Retina (tissue), 1 donor: ENCODE results near the gene H6PD.
"Not testable (repeated sequence)": the region's sequence is repeated elsewhere in the genome, so short reads cannot be mapped to it uniquely, and the experiment has no call there.

ENCODE experiments used
- DNase-seq: peaks from one replicate; pipeline ENCODE4 v3.0.0-alpha.2; 2016

Gene H6PD

GRCh38 chr1:9280015-9280860 is 45.7 kb downstream of the H6PD start:
- DNase-seq: peak; percentile 47

GRCh38 chr1:9281071-9281827 is 46.7 kb downstream of the H6PD start:
- no peak for DNase-seq

GRCh38 chr1:9281908-9282695 is 47.5 kb downstream of the H6PD start:
- DNase-seq: peak; percentile 57

- no peak for DNase-seq
Observed at GRCh38 chr1:9282696-9282955, 48.1 kb downstream of the H6PD start.

GRCh38 chr1:9284061-9284460 is 49.5 kb downstream of the H6PD start:
- no peak for DNase-seq

- DNase-seq: no peak
Observed at GRCh38 chr1:9286556-9286955, 52.0 kb downstream of the H6PD start.

- no peak for DNase-seq
Observed at GRCh38 chr1:9289090-9289534, 54.5 kb downstream of the H6PD start.

- DNase-seq: peak; percentile 51
Observed at GRCh38 chr1:9289711-9290485, 55.3 kb downstream of the H6PD start.

- DNase-seq: no peak
Observed at GRCh38 chr1:9291914-9292360, 57.4 kb downstream of the H6PD start.

GRCh38 chr1:9292361-9293240 is 58.0 kb downstream of the H6PD start, which contains the start of gene SPSB1:
Gene SPSB1, plus strand, starts transcription at chr1:9292894. Its CDS starts 62,998 bp downstream, at chr1:9355892.
- peak; percentile 81 for DNase-seq

- no peak for DNase-seq
Observed at GRCh38 chr1:9293241-9293532, 58.6 kb downstream of the H6PD start.

- peak; percentile 74 for DNase-seq
Observed at GRCh38 chr1:9293533-9294404, 59.2 kb downstream of the H6PD start.

- DNase-seq: no peak
Observed at GRCh38 chr1:9294405-9294773, 59.8 kb downstream of the H6PD start.

GRCh38 chr1:9294910-9295636 is 60.5 kb downstream of the H6PD start:
- no peak for DNase-seq

- DNase-seq: no peak
Observed at GRCh38 chr1:9295884-9296283, 61.3 kb downstream of the H6PD start.

GRCh38 chr1:9296850-9297249 is 62.3 kb downstream of the H6PD start:
- DNase-seq: no peak

- no peak for DNase-seq
Observed at GRCh38 chr1:9297831-9298230, 63.3 kb downstream of the H6PD start.

GRCh38 chr1:9298282-9298681 is 63.7 kb downstream of the H6PD start:
- no peak for DNase-seq

GRCh38 chr1:9299571-9300541 is 65.3 kb downstream of the H6PD start:
- DNase-seq: not testable (repeated sequence)
